Suprapubic skin (tissue), 4 donors: ENCODE data around the gene B3GALT5. TPM values are rescaled to one million over a fixed set of nuclear protein-coding genes. Genes with fewer than 3 reads are reported as not detected.

Source experiments
- DNase-seq, 2 donors: peaks; one replicate each; pipeline ENCODE4 v3.0.0-alpha.2; 2019; ENCODE audit warnings: low spot score in 2 of 2
- H3K27ac ChIP-seq: fragments of 200-600 bp; sonication (generic); one replicate; pipeline ENCODE4 v1.5.1; 2019
- H3K27me3 ChIP-seq: fragments of 200-600 bp; sonication (generic); one replicate; pipeline ENCODE4 v1.5.1; 2019
- H3K36me3 ChIP-seq: fragments of 200-600 bp; sonication (generic); one replicate; pipeline ENCODE4 v1.5.1; 2019
- H3K4me1 ChIP-seq: fragments of 200-600 bp; sonication (generic); one replicate; pipeline ENCODE4 v1.5.1; 2019
- H3K4me3 ChIP-seq: fragments of 200-600 bp; sonication (generic); one replicate; pipeline ENCODE4 v1.5.1; 2019; ENCODE audit warnings: mild to moderate bottlenecking
- H3K9me3 ChIP-seq: fragments of 200-600 bp; sonication (generic); one replicate; pipeline ENCODE4 v1.5.1; 2019
- CTCF ChIP-seq, 2 donors: fragments of 200-600 bp in 1 of 2; fragments of 450-650 bp in 1 of 2; sonication (generic) in 1 of 2; IDR thresholded peaks; one replicate each; pipeline ENCODE4 v1.5.1; 2016 to 2019; ENCODE audit warnings: antibody characterized with exemption in 2 of 2, mild to moderate bottlenecking in 1 of 2, moderate library complexity in 1 of 2
- EP300 ChIP-seq: sonication (generic); formaldehyde crosslinking; IDR thresholded peaks from one replicate; pipeline ENCODE4 v1.6.1; 2017; ENCODE audit warnings: antibody characterized with exemption
- POLR2A ChIP-seq, 2 donors: fragments of 450-650 bp; IDR thresholded peaks; one replicate each; pipeline ENCODE4 v1.6.1; 2017; ENCODE audit warnings: antibody characterized with exemption in 2 of 2, mild to moderate bottlenecking in 2 of 2, moderate library complexity in 2 of 2
- POLR2AphosphoS5 ChIP-seq, 3 donors: sonication (generic); formaldehyde crosslinking; IDR thresholded peaks; one replicate each; pipeline ENCODE4 v1.6.1; 2017; ENCODE audit warnings: antibody characterized with exemption in 3 of 3
- WGBS: methylation state at CpG from one replicate; pipeline ENCODE4 v1.1.5; 2018; 5-methylcytosine and 5-hydroxymethylcytosine counted together
- total RNA-seq, 4 donors: library from RNA; depleted of rRNA; stranded (reverse); fragments of >200 nt; gene quantifications; one replicate each; pipeline ENCODE4 v1.1.0, GENCODE V29; 2016

The B3GALT5 gene
- total RNA-seq, 4 donors from 2014 or later, result 0.89 to 5.9 (median 3.1) TPM

- Histone ChIP-seq H3K36me3 (no peaks in the 10 kb centered on the region), H3K27me3 (no peaks in the 10 kb centered on the region), H3K4me3 (no peak overlapping the region), H3K4me1 (no peaks in the 10 kb centered on the region), H3K9me3 (peaks cover 7% of the 10 kb centered on the region), H3K27ac (no peak overlapping the region)
- no peak for DNase-seq
- 85% methylated on average over 2 of the region's 2 CpGs for WGBS
- TF ChIP-seq POLR2AphosphoS5 (IDR thresholded peaks at IDR 0.05), result no peak
- no peak for TF ChIP-seq EP300
- TF ChIP-seq CTCF (IDR thresholded peaks at IDR 0.05), result no peak
- no peak for TF ChIP-seq POLR2A (IDR thresholded peaks at IDR 0.05)
These were observed 93.1 kb downstream of the B3GALT5 start for GRCh38 chr21:39705849-39706248.

- 25% methylated on average over 1 of the region's 1 CpG for WGBS
- DNase-seq, result no peak
- peaks cover 4% of the 10 kb centered on the region for H3K27me3 ChIP-seq
- no peaks in the 10 kb centered on the region for H3K36me3 ChIP-seq
- peaks cover 7% of the 10 kb centered on the region for H3K9me3 ChIP-seq
- H3K4me3 ChIP-seq, result no peak overlapping the region
- no peak overlapping the region for H3K27ac ChIP-seq
- no peaks in the 10 kb centered on the region for H3K4me1 ChIP-seq
- TF ChIP-seq POLR2AphosphoS5 (IDR thresholded peaks at IDR 0.05) (no peak), EP300 (no peak), POLR2A (IDR thresholded peaks at IDR 0.05) (no peak), CTCF (IDR thresholded peaks at IDR 0.05) (no peak)
These were observed 94.6 kb downstream of the B3GALT5 start for GRCh38 chr21:39707316-39707715.

- no peaks in the 10 kb centered on the region for H3K9me3 ChIP-seq
- peaks cover 4% of the 10 kb centered on the region for H3K27me3 ChIP-seq
- H3K4me1 ChIP-seq, result no peaks in the 10 kb centered on the region
- no peaks in the 10 kb centered on the region for H3K36me3 ChIP-seq
- DNase-seq, result no peak
- H3K27ac ChIP-seq, result no peak overlapping the region
- TF ChIP-seq POLR2AphosphoS5 (IDR thresholded peaks at IDR 0.05) (no peak), POLR2A (IDR thresholded peaks at IDR 0.05) (no peak)
- 90% methylated on average over 8 of the region's 8 CpGs for WGBS
- no peak overlapping the region for H3K4me3 ChIP-seq
These were observed 98.1 kb downstream of the B3GALT5 start for GRCh38 chr21:39710866-39711265.

GRCh38 chr21:39712273-39712672, 99.5 kb downstream of the B3GALT5 start:
- Histone ChIP-seq H3K27ac (no peak overlapping the region), H3K4me3 (no peak overlapping the region), H3K36me3 (no peaks in the 10 kb centered on the region), H3K9me3 (no peaks in the 10 kb centered on the region), H3K27me3 (peaks cover 4% of the 10 kb centered on the region), H3K4me1 (no peaks in the 10 kb centered on the region)
- DNase-seq, result no peak
- no peak for TF ChIP-seq EP300
- TF ChIP-seq POLR2A (IDR thresholded peaks at IDR 0.05), result no peak
- TF ChIP-seq CTCF (IDR thresholded peaks at IDR 0.05), result no peak
- no peak for TF ChIP-seq POLR2AphosphoS5 (IDR thresholded peaks at IDR 0.05)
- 87% methylated on average over 6 of the region's 7 CpGs for WGBS

- no peak for DNase-seq
- 53% methylated on average over 3 of the region's 3 CpGs for WGBS
- H3K4me3 ChIP-seq, result no peak overlapping the region
- H3K9me3 ChIP-seq, result no peaks in the 10 kb centered on the region
- no peaks in the 10 kb centered on the region for H3K4me1 ChIP-seq
- TF ChIP-seq POLR2AphosphoS5 (IDR thresholded peaks at IDR 0.05) (no peak), EP300 (no peak), POLR2A (IDR thresholded peaks at IDR 0.05) (no peak), CTCF (IDR thresholded peaks at IDR 0.05) (no peak)
- peaks cover 4% of the 10 kb centered on the region for H3K27me3 ChIP-seq
- no peak overlapping the region for H3K27ac ChIP-seq
- no peaks in the 10 kb centered on the region for H3K36me3 ChIP-seq
These were observed 100.2 kb downstream of the B3GALT5 start for GRCh38 chr21:39712976-39713375.

GRCh38 chr21:39713905-39714304, 101.2 kb downstream of the B3GALT5 start:
- Histone ChIP-seq H3K36me3 (no peaks in the 10 kb centered on the region), H3K4me1 (no peaks in the 10 kb centered on the region), H3K27ac (no peak overlapping the region), H3K4me3 (no peak overlapping the region), H3K9me3 (no peaks in the 10 kb centered on the region), H3K27me3 (peaks cover 4% of the 10 kb centered on the region)
- WGBS, result 79% methylated on average over 7 of the region's 7 CpGs
- no peak for DNase-seq
- TF ChIP-seq POLR2A (IDR thresholded peaks at IDR 0.05) (no peak), POLR2AphosphoS5 (IDR thresholded peaks at IDR 0.05) (no peak), EP300 (no peak), CTCF (IDR thresholded peaks at IDR 0.05) (no peak)
